Ovary (tissue), 9 donors: Measurements from ENCODE around the gene TBL1X. TPM values are rescaled to one million over a fixed set of nuclear protein-coding genes. Genes with fewer than 3 reads are reported as not detected.

ENCODE experiments used
- DNase-seq, 5 donors: peaks; one replicate each; pipeline ENCODE4 v3.0.0-alpha.2; 2019 to 2020
- H3K27ac ChIP-seq, 2 donors: fragments of 200-600 bp; one replicate each; pipeline versions ENCODE4 v1.5.1 to v1.8.0; 2019 to 2022
- H3K27me3 ChIP-seq: fragments of 200-600 bp; one replicate; pipeline ENCODE4 v1.8.0; 2022
- H3K36me3 ChIP-seq: fragments of 200-600 bp; sonication (generic); one replicate; pipeline ENCODE4 v1.5.1; 2019
- H3K4me1 ChIP-seq: one replicate; pipeline ENCODE4 v1.8.1; 2013; ENCODE audit warnings: mild to moderate bottlenecking, moderate library complexity; ENCODE audit not compliant: insufficient read depth
- H3K4me3 ChIP-seq: fragments of 200-600 bp; sonication (generic); one replicate; pipeline ENCODE4 v1.5.1; 2017
- H3K9me3 ChIP-seq, 2 donors: fragments of 200-600 bp in 1 of 2; sonication (generic) in 1 of 2; one replicate each; pipeline versions ENCODE4 v1.5.1 to v1.8.1; 2013 to 2019; ENCODE audit warnings: mild to moderate bottlenecking in 1 of 2, moderate library complexity in 1 of 2
- EP300 ChIP-seq: sonication (generic); formaldehyde crosslinking; IDR thresholded peaks from one replicate; pipeline ENCODE4 v1.6.1; 2017; ENCODE audit warnings: antibody characterized with exemption
- POLR2A ChIP-seq: fragments of 450-650 bp; IDR thresholded peaks from one replicate; pipeline ENCODE4 v1.6.1; 2017; ENCODE audit warnings: antibody characterized with exemption, mild to moderate bottlenecking, moderate library complexity
- WGBS, 3 donors: extraction: QIAGEN DNeasy Blood & Tissue Kit in 1 of 3; methylation state at CpG; one replicate each; pipeline versions ENCODE4 v1.1.5 to v1.1.7; 2013 to 2017; 5-methylcytosine and 5-hydroxymethylcytosine counted together
- intact Hi-C, 4 donors: fragments of 100-400 bp; cut with DNase I; formaldehyde crosslinking; loops; one replicate each; pipeline versions ENCODE4 v1.11.0 to v1.15.1; 2022 to 2023
- polyA plus RNA-seq, 2 donors: library from polyadenylated mRNA; stranded (reverse); fragments of 200-250 nt in 1 of 2; fragments of 350-450 nt in 1 of 2; fragmentation: Illumina TruSeq in 1 of 2; extraction: RNeasy Lipid Tissue Mini Kit (QIAGEN cat#74804) in 1 of 2; gene quantifications; one replicate each; pipeline ENCODE4 v1.2.3, GENCODE V29; 2013 to 2014
- total RNA-seq, 7 donors: library from RNA; depleted of rRNA in 2 of 7; stranded (reverse); fragments of >200 nt in 2 of 7; fragmentation: NEBNext Ultra II Directional in 3 of 7; extraction: Animal tissue kit (Norgen Biotek cat#: 25700) in 3 of 7; gene quantifications; one replicate each; pipeline versions ENCODE4 v1.1.0 to v1.2.4, GENCODE V29; 2016 to 2023
- TF ChIP-seq, protein P1 (sequence below), 3 donors: fragments of 450-650 bp in 2 of 3; fragments of 200-600 bp in 1 of 3; IDR thresholded peaks; one replicate each; pipeline versions ENCODE4 v1.5.1 to v1.8.0; 2016 to 2022; ENCODE audit warnings: antibody characterized with exemption in 3 of 3, mild to moderate bottlenecking in 1 of 3
- donor health status: DM: no; HTN: no; CAD: no; lungs with moderate emphysema.
- donor health status: DM: no; HTN: no; CAD: no.
- donor health status: Bipolar disorder and iron deficiency.
- donor health status: DM: yes; HTN: yes; CAD: no.
- donor health status: DM: no; HTN: no; CAD: no.
- donor health status: DM: yes; HTN: yes; CAD: no.

TBL1X gene
- total and polyA plus RNA-seq, 9 donors = 11.3 to 50.5 (median 32.0) TPM

DNA sequence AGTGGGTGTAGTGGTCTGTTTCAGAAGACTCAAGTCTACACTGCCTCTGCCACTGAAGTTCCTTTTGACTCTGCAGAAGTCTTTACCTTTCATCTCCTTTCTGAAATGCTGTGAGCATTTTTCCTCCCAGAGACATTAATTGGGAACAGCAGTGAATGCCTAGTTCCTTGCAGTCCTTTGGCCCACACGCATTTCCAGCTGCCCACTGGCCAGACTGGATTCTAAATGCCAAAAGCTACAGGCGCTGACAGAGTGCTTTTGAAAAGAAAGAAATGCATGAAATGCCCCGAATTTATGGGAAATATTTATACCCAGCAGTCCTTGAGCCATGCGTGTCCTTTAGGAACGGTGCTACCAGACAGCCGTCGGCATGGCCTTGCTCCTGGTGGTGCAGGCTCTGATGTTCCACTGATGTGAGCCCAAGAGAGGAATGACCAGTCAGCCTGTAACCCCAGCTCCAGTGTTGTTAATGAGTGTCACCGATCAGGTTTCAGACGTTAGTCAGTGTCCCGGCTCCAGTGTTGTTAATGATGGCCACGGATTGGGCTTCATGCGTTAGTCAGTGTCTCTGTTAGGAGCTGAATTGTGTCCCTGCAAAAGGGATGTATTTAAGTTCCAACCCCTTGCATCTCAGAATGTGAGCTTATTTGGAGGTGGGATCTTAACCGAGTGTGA is 132.6 kb downstream of the TBL1X start:
- Histone ChIP-seq H3K27me3 (no peaks in the 10 kb centered on the region), H3K9me3 (no peaks in the 10 kb centered on the region), H3K4me1 (no peaks in the 10 kb centered on the region), H3K36me3 (no peaks in the 10 kb centered on the region), H3K27ac (no peak overlapping the region), H3K4me3 (no peak overlapping the region)
- 86% methylated on average over 13 of the region's 13 CpGs for WGBS, 3 donors
- no peak for DNase-seq
- TF ChIP-seq POLR2A (no peak), EP300 (no peak)
- TF ChIP-seq, protein P1, sequence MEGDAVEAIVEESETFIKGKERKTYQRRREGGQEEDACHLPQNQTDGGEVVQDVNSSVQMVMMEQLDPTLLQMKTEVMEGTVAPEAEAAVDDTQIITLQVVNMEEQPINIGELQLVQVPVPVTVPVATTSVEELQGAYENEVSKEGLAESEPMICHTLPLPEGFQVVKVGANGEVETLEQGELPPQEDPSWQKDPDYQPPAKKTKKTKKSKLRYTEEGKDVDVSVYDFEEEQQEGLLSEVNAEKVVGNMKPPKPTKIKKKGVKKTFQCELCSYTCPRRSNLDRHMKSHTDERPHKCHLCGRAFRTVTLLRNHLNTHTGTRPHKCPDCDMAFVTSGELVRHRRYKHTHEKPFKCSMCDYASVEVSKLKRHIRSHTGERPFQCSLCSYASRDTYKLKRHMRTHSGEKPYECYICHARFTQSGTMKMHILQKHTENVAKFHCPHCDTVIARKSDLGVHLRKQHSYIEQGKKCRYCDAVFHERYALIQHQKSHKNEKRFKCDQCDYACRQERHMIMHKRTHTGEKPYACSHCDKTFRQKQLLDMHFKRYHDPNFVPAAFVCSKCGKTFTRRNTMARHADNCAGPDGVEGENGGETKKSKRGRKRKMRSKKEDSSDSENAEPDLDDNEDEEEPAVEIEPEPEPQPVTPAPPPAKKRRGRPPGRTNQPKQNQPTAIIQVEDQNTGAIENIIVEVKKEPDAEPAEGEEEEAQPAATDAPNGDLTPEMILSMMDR (IDR thresholded peaks at IDR 0.05) = no peak
- intact Hi-C loops = no loop called here

DNA sequence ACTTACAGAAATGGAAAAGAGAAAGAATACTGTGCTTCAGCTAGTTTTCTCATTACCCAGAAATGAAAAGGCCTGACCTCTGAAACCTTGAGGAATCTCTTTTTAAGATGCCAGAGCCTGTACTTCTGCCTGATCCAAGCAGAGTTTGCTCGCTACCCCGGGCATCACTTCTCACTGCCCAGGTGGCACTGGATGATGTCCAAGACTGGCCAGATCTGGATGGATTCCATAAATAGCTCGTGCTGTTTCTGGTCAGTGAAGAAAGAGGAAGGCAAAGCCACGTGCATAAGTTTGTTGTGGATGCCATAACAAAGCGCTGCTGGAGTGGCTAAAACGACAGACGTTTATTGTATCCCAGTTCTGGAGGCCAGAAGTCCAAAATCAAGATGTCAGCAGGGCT is 133.5 kb downstream of the TBL1X start:
- H3K36me3 ChIP-seq = no peaks in the 10 kb centered on the region
- no peak overlapping the region for H3K27ac ChIP-seq
- no peaks in the 10 kb centered on the region for H3K27me3 ChIP-seq
- H3K4me1 ChIP-seq = no peaks in the 10 kb centered on the region
- intact Hi-C loops = no loop called here
- H3K9me3 ChIP-seq = no peaks in the 10 kb centered on the region
- TF ChIP-seq EP300 (no peak), POLR2A (no peak)
- TF ChIP-seq, protein P1 (IDR thresholded peaks at IDR 0.05) = no peak
- no peak overlapping the region for H3K4me3 ChIP-seq
- 76 to 82% (median 77%) methylated on average over 7 of the region's 7 CpGs for WGBS, 3 donors
- DNase-seq = no peak

DNA sequence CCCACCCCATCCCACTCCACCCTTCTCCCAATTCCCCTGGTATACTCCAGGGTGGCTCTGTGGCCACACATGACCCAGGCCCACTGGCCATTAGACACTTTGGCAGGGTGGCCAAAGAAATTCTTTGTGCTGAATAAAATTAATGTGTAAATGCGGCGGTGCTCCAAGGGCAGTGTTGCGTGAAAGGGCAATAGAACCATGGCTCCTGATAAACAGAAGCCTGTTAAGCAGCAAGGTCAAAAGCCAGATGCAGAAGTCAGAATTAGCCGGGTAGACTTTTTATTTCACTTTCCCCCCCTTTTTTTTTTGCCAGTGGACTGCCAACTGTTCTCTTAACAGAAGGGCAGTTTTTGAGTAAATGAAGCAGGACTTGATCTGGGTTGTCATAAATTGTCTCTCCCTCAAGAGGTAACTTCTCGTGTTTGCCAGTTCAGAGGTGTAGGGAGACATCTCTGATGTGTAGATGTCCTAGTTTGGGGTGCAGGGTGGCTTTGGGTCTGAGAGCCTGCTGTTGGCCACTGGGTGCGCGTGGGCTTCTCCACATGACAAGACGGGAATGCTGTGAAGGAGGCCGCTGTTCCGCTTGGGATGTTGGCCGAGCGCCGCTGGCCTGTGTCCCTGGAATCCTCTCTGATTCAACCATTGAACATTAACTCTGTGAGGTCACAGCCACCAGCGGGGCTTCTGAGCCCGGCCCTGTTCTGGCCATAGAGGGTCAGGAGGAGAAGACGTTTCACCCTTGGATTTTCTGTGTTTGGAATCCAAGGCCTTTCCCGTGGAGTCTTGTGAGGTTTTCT is 139.5 kb downstream of the TBL1X start:
- 57 to 75% (median 59%) methylated on average over 17 of the region's 17 CpGs for WGBS, 3 donors
- intact Hi-C loops = no loop called here
- peaks cover 2% of the 10 kb centered on the region for H3K4me1 ChIP-seq

DNA sequence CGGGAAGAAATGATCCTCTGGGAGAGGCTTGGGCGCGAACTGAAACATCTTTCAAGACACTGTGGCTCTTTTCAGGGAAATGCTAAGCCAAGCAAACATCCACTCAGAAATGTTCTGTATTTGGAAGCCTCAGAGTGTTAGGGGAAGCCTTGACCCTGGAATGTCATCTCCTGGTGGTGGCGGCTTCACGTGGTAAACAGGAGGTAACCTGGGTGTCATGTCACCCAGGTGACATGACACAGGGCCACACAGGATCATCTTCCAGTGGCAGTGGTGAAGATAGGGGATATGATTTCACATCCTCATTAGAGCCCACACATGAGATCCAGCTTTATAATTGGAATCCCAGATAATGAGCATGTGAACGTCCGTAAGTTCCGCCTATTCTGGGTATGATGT is 140.0 kb downstream of the TBL1X start:
- WGBS, 3 donors = 65 to 75% (median 74%) methylated on average over 8 of the region's 8 CpGs
- no peak for DNase-seq
- Histone ChIP-seq H3K9me3 (no peaks in the 10 kb centered on the region), H3K27me3 (no peaks in the 10 kb centered on the region), H3K4me3 (no peak overlapping the region), H3K27ac (no peak overlapping the region), H3K4me1 (peaks cover 2% of the 10 kb centered on the region), H3K36me3 (no peaks in the 10 kb centered on the region)
- intact Hi-C loops = no loop called here
- no peak for TF ChIP-seq POLR2A
- TF ChIP-seq, protein P1 (IDR thresholded peaks at IDR 0.05) = no peak
- TF ChIP-seq EP300 = no peak

More for the DNA sequence above, 139.5 kb downstream of the TBL1X start:
- H3K4me3 ChIP-seq = no peak overlapping the region
- H3K27me3 ChIP-seq = no peaks in the 10 kb centered on the region
- H3K27ac ChIP-seq = no peak overlapping the region
- H3K36me3 ChIP-seq = no peaks in the 10 kb centered on the region
- H3K9me3 ChIP-seq = no peaks in the 10 kb centered on the region
- TF ChIP-seq, protein P1 (IDR thresholded peaks at IDR 0.05) = no peak
- TF ChIP-seq EP300 (no peak), POLR2A (no peak)
- peak; percentile 33 to 75 (median 60) for DNase-seq
